ENCODE results near the gene MASTL.
"Not testable (repeated sequence)": the region's sequence is repeated elsewhere in the genome, so short reads cannot be mapped to it uniquely, and the experiment has no call there.

GRCh38 chr10:27156566-27156965 lies 1.4 kb downstream of the MASTL start:
- not testable (repeated sequence) for TF ChIP-seq CTCF, POLR2A (IDR thresholded peaks at IDR 0.05)
